ENCODE results near the gene KCNQ1.

Gene KCNQ1

GRCh38 chr11:2409611-2410468 is 35.0 kb upstream of the KCNQ1 start:
- no peak for DNase-seq (ENCODE audit: low spot score)

GRCh38 chr11:2410616-2411015 is 34.2 kb upstream of the KCNQ1 start:
- DNase-seq (ENCODE audit: low spot score): no peak

- no peak for DNase-seq (ENCODE audit: low spot score)
Observed at GRCh38 chr11:2411446-2412305, 33.1 kb upstream of the KCNQ1 start.

- no peak for DNase-seq (ENCODE audit: low spot score)
Observed at GRCh38 chr11:2412323-2412722, 32.5 kb upstream of the KCNQ1 start.

- DNase-seq (ENCODE audit: low spot score): no peak
Observed at GRCh38 chr11:2413742-2414579, 30.8 kb upstream of the KCNQ1 start.

DNA sequence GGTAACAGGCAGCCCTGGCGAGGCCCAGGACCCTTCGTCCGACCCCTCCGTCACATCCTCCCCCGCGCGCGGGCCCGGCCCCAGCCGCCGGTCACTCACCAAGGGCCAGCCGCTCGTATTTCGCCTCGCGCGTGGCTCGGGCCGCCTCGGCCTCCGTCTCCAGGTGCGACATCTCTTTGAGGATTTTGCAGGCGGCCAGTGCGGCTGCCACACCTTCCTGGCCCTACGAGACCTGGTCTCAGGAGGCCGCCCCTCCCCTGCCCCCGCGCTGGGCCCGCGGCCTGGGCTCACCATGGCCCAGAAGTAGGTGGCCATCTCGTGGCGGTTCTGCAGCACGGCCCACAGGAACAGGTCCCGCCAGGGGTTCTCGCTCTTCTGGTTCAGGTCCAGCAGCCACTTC is 30.2 kb upstream of the KCNQ1 start:
- no peak for DNase-seq (ENCODE audit: low spot score)

DNA sequence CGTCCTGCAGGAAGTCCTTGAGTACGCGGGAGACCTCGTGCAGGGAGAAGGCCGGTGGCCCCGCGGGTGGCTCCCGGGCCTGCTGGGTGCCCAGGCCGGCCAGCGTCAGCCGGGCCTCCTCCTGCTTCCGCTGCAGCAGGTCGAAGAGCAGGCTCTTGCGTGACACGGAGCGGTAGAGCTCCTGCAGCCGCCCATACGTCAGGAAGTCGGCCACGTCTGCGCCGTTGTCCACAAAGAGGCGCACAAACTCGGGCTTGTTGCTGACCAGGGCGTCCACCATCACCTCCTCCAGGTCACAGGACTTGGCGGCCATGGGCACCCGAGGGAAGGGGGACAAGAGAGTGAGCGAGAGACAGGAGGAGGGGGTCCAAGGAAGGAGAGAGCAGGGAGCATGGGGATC is 29.6 kb upstream of the KCNQ1 start:
- no peak for DNase-seq (ENCODE audit: low spot score)

- no peak for DNase-seq (ENCODE audit: low spot score)
Observed at GRCh38 chr11:2415601-2416380, 29.0 kb upstream of the KCNQ1 start.

- DNase-seq (ENCODE audit: low spot score): no peak
Observed at GRCh38 chr11:2416765-2417164, 28.0 kb upstream of the KCNQ1 start.

- no peak for DNase-seq (ENCODE audit: low spot score)
Observed at GRCh38 chr11:2417856-2418692, 26.7 kb upstream of the KCNQ1 start.

DNA sequence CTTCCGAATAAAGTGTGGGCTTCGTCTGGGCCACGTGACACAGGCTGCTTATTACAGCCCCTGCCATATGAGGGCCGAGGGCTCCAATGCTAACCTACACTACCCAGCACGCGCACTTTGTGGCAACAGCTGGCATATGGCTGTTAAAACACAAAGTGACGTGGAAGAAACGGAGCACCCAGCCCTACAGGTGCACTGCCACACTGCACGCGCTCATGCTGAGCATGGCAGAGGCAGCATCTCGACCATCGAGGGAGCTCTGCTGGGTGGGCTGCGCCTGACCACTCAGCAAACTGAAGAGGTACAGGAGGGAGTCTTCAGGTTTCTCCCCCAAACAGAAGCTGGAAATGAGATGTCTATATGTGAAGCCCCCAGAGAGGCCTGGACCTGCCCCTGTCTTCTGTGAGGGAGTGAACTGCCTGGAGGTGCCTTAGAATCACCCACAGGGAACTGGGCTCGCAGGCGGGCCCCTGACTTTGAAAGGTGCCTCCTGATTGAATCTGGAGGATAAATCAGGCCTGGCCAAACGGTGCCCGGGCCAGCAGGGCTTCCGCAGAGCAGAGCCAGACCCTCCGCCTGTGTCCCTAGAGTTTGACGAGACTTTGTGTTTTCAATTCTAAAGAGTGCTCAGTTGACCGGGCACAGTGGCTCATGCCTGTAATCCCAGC is 26.0 kb upstream of the KCNQ1 start:
- no peak for DNase-seq (ENCODE audit: low spot score)

DNA sequence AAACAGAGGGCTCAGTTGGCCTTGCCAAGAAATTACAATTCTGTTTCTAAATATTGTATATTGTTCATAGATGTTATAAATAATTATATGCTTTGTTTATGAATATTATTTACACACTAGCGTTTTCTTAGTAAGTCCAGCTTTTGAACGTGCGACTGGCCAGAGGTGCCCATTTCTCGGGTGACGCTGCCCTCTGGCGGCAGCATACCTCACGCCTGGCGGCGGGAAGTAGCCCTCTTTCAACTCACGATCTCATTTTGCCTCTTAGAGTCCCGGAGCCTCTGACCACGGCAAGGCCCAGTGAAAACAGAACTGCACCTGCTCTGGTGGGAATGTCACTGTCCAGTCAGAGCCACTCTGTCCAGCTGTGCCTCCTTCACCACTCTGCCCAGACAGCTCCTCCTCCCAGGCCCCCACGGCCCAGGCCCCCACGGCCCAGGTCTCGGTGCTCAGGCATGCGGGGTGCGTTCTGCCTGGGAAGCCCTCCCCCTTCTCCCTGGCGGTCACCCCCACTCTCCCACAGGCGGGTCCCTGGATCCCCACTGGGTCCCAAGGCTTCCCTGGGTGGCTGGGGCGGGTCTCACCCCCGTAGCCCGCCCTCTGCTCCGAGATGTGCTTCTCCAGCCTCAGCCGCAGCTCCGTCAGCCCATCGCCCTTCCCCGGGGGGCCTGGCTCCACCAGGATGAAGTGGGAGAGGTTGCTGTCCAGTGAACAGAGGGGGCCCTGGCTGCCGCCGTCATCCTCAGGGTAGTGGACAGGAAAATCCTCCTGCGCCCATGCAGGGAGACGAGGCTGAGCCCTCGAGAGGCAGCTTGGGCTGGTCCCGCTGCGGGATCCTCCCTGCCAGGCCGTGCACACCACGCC is 24.9 kb upstream of the KCNQ1 start:
- peak; percentile 55 for DNase-seq (ENCODE audit: low spot score)

DNA sequence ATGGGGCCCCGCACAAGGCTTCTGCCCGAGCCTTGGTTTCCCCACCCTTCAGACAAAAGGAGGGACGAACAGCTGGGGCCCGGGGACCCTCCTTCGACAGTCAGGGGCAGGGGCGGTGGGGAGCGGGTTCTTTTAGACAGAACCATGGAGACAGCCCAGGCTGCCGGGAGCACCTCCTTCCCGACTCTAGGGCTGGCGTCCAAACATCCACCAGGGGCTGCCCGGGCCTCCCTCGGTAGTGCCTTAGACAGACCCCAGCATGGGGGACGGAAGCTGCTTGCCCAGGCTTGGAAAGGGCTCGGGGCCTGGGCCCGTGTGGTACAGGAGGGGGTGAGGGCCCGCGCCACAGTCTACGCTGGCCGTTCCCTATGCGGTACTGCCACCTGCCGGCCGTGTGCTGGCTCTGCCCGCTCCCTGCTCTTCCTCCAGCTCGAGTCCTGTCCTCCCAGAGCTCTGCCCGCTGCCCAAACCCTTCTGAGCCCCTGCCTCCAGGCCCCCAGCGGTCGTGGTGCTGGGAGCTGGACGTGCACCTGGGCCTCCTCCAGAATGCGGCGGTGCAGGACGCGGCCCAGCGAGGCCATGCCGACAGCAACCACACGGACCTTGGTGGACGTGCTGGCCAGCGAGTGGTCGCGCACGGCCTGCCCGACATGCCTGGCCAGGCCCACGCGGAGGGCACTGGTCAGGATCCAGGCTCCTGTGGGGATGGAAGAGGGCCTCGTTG is 24.1 kb upstream of the KCNQ1 start:
- DNase-seq (ENCODE audit: low spot score): peak; percentile 69

DNA sequence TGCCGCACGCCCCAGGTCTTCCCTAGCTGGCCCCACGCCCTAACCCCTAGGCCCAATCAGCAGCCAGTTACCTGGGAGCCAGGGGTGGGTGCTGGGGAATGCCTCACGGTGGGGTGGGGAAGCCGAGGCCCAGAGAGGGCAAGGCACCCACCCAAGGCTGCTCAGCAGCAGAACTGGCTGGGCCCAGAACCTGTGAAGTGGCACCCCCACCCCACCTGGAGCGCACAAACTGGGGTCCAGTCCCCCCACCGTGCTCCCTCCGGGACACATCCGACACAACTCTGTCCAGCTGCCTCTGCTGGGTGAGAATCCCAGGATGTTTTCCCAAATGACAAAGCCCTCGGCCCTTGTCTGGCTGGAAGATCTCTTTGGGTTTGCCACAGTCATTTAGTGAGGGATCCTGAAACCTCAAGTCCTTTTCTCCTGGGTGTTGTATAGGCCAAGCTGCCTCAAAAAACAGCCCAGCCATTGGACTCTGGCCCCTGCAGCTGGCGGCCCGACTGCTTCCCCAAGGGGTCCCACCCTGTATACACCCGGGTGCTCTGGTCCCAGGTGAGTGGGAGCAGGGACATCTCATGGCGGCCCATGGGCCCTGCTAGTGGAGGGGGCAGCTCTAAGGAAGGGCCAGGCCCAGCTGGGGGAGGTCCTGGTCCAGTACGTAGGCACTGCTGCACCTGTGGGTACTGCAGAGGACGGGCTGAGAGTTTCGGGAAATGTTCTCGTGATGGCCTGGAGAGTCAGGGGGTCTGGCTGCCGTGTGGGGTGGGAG is 23.4 kb upstream of the KCNQ1 start:
- DNase-seq (ENCODE audit: low spot score): no peak

DNA sequence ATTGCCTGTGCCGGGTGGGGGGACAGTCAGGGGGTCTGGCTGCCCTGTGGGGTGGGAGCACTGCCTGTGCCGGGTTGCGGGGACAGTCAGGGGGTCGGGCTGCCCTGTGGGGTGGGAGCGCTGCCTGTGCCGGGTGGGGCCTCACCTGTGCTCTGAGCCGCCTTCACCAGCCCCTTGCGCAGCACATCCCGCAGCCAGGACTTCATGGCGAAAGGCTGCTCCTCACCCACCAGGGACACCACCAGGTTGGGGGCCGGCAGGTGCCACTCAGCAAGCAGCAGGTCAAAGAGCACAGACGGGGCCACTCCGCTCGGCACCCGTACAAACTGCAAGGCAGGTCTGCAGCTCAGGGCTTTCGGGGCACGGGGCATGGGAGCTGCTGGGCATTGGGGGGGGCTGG is 22.8 kb upstream of the KCNQ1 start:
- no peak for DNase-seq (ENCODE audit: low spot score)

DNA sequence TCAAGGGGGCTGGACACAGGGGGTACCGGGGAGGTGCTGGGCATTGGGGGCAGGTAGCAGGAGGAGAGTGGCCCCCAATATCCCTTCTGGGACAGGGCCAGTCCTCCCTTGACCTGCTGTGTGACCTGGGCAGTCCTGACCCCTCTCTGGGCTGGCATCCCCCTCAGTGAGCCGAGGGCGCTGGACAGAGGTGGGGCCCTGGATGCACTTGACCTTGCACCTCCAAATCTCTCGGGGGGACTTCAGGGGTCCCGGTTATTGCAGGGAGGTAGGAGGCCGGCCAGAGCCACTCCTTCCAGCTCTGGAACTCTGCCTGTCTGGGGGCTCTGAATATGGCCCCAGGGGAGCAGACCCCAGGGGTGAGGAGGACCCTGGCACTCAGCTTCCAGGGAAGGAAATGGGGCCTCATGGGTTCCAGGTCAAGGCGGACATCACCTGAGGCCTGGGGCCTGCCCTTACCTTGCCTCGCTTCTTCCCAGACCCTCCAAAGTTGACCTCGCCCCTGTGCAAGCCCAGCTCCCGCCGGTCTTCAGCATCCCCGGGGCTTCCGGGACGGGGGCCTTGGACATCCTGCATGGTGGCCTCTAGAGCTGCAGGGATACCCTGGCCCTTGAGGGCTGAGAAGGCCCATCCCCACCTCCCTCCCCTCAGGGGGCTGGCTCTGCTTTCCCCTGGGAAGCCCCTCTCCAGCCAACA is 22.2 kb upstream of the KCNQ1 start:
- DNase-seq (ENCODE audit: low spot score): no peak
